Measurements from ENCODE around the gene CACNA1C. TPM values are rescaled to one million over a fixed set of nuclear protein-coding genes. Genes with fewer than 3 reads are reported as not detected.

The CACNA1C gene
- total RNA-seq, 4 donors from 2014 or later, result 0.38 to 2.4 (median 1.4) TPM

DNA sequence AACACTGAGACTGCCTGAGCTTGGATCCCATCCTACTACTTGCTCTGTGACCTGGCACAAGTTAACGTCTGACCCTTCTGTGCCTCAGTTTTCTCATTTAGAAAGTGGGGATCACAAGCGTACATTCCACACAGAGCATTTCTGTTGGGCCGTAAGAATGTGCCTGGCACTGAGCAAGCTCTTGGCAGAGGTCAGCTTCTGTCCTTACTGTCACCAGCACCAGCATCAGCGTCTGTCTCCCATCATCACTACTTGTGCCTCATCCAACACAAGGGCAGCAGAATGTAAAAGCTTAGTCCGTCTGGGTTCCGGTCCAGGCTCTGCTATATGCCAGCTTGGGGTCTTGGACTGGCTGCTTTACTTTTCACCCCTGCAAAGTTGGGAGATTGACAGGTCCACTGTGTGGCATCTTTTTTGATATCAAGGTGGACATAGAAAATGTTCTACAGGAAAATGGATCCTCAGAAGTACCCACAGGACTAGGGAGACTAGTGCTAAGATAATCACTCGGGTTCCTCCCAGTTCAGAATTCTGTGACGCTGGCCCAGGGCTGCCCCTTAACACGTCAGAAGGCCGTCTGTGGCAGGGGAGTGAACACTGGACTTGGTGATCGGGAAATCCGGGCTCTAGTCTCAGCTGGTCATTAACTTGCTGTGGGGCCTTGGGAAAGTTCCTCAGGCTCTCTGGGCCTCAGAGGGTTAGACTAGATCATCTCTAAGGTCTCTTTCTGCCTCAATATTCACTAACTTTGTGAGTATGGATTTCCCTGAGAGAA is 65.9 kb downstream of the CACNA1C start:
- no peak for TF ChIP-seq POLR2A (IDR thresholded peaks at IDR 0.05)
- TF ChIP-seq, protein P1, sequence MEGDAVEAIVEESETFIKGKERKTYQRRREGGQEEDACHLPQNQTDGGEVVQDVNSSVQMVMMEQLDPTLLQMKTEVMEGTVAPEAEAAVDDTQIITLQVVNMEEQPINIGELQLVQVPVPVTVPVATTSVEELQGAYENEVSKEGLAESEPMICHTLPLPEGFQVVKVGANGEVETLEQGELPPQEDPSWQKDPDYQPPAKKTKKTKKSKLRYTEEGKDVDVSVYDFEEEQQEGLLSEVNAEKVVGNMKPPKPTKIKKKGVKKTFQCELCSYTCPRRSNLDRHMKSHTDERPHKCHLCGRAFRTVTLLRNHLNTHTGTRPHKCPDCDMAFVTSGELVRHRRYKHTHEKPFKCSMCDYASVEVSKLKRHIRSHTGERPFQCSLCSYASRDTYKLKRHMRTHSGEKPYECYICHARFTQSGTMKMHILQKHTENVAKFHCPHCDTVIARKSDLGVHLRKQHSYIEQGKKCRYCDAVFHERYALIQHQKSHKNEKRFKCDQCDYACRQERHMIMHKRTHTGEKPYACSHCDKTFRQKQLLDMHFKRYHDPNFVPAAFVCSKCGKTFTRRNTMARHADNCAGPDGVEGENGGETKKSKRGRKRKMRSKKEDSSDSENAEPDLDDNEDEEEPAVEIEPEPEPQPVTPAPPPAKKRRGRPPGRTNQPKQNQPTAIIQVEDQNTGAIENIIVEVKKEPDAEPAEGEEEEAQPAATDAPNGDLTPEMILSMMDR (IDR thresholded peaks at IDR 0.05), result no peak
- intact Hi-C loops (cut with DNase I; ENCODE audit: low total_unique reads), result no loop called here
- no peak for DNase-seq (ENCODE audit: low spot score in 2 of 2)
- H3K4me3 ChIP-seq (ENCODE audit: low read depth, poor library complexity, severe bottlenecking), result no peak overlapping the region
- 85 to 89% methylated on average over 12 of the region's 12 CpGs for WGBS, 2 donors

DNA sequence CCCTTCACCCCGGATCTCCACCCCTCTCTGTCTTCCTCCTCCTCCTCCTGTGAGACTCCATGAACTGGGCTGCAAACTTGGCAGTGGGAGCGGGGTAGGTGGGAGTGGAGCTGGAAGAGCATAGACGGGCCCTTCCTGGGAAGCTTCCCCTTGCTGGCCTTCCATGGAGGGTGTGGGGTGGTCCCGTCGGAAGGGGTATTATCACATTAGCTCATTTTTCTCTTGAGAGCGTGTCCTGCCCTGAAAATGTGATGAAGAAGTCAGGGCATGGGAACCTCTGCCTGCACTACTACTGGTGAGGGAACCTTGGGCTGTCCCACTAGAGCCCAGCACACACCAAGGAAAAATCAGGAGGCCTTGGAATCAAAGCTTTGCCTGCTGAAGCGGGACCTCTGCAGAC is 66.5 kb downstream of the CACNA1C start:
- 90 to 92% methylated on average over 7 of the region's 7 CpGs for WGBS, 2 donors
- TF ChIP-seq, protein P1 (IDR thresholded peaks at IDR 0.05), result no peak
- no peak for TF ChIP-seq POLR2A (IDR thresholded peaks at IDR 0.05)
- DNase-seq (ENCODE audit: low spot score in 2 of 2), result no peak
- no peak overlapping the region for H3K4me3 ChIP-seq (ENCODE audit: low read depth, poor library complexity, severe bottlenecking)
- intact Hi-C loops (cut with DNase I; ENCODE audit: low total_unique reads), result no loop called here

DNA sequence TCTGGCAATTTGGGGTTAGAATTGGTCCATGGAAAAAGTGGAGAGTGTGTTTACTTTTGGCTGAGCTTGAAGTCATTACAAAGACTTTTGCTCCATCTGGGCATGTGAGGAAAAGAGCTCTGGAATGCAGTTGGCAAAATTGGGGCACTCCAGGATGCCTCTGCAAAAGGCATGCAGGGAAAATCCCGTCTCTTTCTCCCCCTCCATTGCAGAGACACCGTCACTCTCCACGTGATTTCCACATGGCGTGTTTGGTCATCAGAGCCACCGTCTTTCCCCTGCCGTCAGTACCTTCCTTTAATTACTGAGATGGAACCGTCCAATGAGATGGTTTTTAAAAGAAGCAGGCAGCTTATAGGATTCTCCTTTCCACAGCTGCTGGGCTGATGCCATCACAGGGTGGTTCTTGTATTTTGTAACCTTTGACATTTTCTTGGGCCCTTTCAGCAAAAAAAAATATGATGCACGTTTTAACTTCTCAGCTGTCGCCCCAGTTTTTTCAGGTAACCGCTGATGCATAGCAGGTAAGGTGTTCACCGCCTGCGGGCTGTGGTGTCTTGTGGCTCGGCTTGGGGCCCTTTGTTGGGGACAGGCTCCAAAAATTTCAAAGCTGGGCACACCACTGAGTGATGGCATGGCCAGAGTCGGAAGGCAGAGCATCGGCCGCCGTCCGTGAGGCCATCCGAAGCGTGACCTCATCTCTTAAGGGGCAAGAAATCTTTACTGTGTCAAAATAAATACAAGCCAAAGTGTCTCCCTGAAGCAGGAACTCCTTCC is 68.4 kb downstream of the CACNA1C start:
- no peak for DNase-seq (ENCODE audit: low spot score in 2 of 2)
- TF ChIP-seq, protein P1 (IDR thresholded peaks at IDR 0.05), result no peak
- TF ChIP-seq POLR2A (IDR thresholded peaks at IDR 0.05), result no peak
- H3K4me3 ChIP-seq (ENCODE audit: low read depth, poor library complexity, severe bottlenecking), result no peak overlapping the region
- WGBS, 2 donors, result 85 to 89% methylated on average over 20 of the region's 20 CpGs
- intact Hi-C loops (cut with DNase I; ENCODE audit: low total_unique reads), result no loop called here

DNA sequence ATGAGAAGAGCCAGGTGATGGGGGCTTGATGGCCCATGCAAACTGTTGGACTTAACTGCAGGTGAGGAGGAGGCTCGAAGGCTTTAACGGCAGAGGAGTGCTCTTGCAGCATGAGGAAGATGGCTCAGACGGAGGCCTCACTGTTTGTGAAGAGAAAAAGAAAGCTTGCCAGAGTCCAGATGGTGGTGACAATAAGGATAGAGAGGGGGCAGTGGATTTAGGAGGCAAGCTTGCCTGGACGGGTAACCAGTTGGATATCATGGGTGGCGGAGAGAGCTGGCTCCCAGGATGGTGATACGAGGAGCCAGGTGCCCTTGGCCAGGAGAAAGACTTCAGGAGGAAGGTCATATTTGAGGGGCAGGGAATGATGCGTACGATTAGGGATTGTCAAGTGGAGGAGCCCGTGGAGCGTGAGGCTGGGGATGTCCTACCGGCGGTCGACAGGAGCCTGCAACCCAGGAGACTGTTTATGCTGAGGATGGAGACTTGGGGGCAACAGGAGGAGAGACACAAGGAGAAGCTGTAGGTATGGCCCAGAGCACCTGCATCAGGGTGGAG is 71.8 kb downstream of the CACNA1C start:
- WGBS, 2 donors, result 89 to 96% methylated on average over 13 of the region's 13 CpGs
- TF ChIP-seq, protein P1 (IDR thresholded peaks at IDR 0.05), result no peak
- no peak for TF ChIP-seq POLR2A (IDR thresholded peaks at IDR 0.05)
- no peak for DNase-seq (ENCODE audit: low spot score in 2 of 2)
- intact Hi-C loops (cut with DNase I; ENCODE audit: low total_unique reads), result no loop called here
- no peak overlapping the region for H3K4me3 ChIP-seq (ENCODE audit: low read depth, poor library complexity, severe bottlenecking)

DNA sequence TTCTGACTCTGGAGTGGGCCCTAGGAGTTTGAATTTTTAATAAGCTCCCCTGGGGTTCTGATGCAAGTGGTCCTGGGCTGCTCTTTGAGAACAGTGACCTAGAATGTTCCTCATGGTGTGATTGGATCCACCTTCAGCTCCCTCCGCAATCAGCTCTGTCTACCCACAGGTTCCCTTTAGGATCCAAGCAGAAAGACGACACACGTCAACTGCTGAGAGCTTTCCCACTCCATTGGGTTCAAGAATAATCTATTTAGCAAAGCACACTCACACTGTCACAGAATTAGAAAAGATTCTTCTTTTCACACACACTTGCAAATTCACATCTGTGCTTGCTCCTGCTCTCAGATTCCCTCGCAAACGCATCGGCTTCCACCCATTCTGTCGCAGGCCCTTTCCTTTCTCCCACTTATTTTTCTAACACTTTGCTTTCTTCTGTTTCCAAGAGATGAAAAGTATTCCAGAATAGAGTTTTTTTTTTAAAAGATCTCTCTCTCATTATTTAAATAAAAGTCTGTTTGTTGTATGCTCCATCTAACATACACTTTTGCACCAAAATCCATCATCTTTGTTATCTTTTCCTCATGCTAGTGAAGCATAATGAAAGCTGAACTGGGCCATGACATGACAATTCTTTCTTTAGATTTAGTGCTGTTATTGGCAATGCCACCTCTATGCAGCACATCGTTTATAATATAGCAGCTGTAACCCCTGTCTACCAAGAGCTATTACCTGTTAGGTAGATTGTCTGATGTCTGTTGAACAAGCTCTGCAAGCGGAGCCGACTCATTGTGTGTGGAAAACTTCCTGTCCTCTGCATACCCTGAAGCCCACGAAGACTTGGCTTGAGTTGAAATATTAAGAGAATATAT is 73.1 kb downstream of the CACNA1C start:
- H3K4me3 ChIP-seq (ENCODE audit: low read depth, poor library complexity, severe bottlenecking), result no peak overlapping the region
- 80 to 82% methylated on average over 11 of the region's 11 CpGs for WGBS, 2 donors
- intact Hi-C loops (cut with DNase I; ENCODE audit: low total_unique reads), result no loop called here
- DNase-seq (ENCODE audit: low spot score in 2 of 2), result no peak
- TF ChIP-seq, protein P1 (IDR thresholded peaks at IDR 0.05), result no peak
- no peak for TF ChIP-seq POLR2A (IDR thresholded peaks at IDR 0.05)
